RWPE2 (cell line): ENCODE results near the gene SLC10A4.

Experiments
- ATAC-seq: fragments of 200-7000 bp; cut with Tn5 transposase; 3 replicates; pipeline ENCODE4 v1.9.1; 2021; ENCODE audit warnings: low read depth
- DNase-seq: peaks from one replicate; pipeline ENCODE4 v3.0.0-alpha.2; 2020; ENCODE audit warnings: low spot score
- H3K27ac ChIP-seq: fragments of 450-650 bp; 2 replicates; pipeline ENCODE4 v1.5.1; 2017; ENCODE audit warnings: mild to moderate bottlenecking; ENCODE audit not compliant: poor library complexity, severe bottlenecking
- H3K27me3 ChIP-seq: fragments of 250-450 bp; sonication (Bioruptor Pico); 2 replicates; pipeline ENCODE4 v1.5.1; 2021; ENCODE audit warnings: mild to moderate bottlenecking, moderate library complexity; ENCODE audit not compliant: insufficient read depth, poor library complexity, severe bottlenecking
- H3K36me3 ChIP-seq: fragments of 250-450 bp; sonication (Bioruptor Pico); 2 replicates; pipeline ENCODE4 v1.5.1; 2020; ENCODE audit warnings: low read depth, mild to moderate bottlenecking, moderate library complexity
- H3K4me1 ChIP-seq: fragments of 250-450 bp; sonication (Bioruptor Pico); 2 replicates; pipeline ENCODE4 v1.5.1; 2021; ENCODE audit warnings: mild to moderate bottlenecking, moderate library complexity; ENCODE audit not compliant: insufficient read depth, poor library complexity, severe bottlenecking
- H3K4me3 ChIP-seq: fragments of 250-450 bp; sonication (Bioruptor Pico); 2 replicates; pipeline ENCODE4 v1.5.1; 2021; ENCODE audit warnings: mild to moderate bottlenecking, moderate library complexity; ENCODE audit not compliant: severe bottlenecking
- H3K9me3 ChIP-seq: fragments of 250-450 bp; sonication (Bioruptor Pico); 2 replicates; pipeline ENCODE4 v1.5.1; 2021; ENCODE audit warnings: mild to moderate bottlenecking, moderate library complexity; ENCODE audit not compliant: severe bottlenecking
- CTCF ChIP-seq: fragments of 450-650 bp; IDR thresholded peaks from one replicate; pipeline ENCODE4 v1.5.1; 2017; ENCODE audit warnings: mild to moderate bottlenecking, moderate library complexity; ENCODE audit not compliant: poor library complexity, severe bottlenecking

The SLC10A4 gene

DNA sequence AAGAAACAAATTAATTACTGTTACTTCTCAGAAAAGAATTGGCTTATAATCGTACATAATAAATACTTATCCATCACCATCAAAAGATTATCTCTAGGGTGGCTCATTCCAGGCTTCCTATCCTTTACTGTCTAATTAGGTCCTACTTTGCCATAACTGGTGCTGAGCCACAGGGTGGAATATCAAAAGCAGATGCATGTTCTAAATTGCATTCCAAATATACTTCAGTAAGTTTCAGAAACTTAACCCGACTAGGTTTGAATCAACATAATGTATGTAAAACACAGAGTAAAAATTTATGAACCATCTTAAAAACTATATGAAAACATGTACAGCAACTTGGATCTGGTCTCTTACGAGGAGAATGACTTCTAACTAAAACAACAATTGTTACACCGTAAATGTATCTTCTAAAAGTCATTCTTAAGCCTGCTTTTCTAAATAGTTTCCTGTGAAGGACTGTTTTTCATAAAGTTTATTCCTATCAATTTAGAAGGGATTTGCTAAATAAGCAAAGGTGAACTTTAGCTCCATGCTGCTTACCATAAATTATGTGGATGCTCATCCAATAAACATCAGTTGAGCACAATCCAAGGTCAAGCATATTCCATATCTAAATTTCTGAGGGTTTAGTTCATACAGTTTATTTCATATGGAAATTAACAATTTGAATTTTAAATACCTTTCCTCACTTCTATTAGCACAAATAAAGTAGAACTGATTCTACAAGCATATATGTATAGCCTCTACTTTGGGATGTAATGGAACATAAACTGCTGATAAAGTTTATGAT, 20.3 kb downstream of the SLC10A4 start:
- Histone ChIP-seq H3K27ac (no peak overlapping the region), H3K27me3 (no peaks in the 10 kb centered on the region), H3K36me3 (peaks cover 75% of the 10 kb centered on the region), H3K9me3 (no peaks in the 10 kb centered on the region), H3K4me1 (peaks cover 2% of the 10 kb centered on the region), H3K4me3 (no peak overlapping the region)
- TF ChIP-seq CTCF, result no peak
- DNase-seq (no peak), ATAC-seq (no peak)

GRCh38 chr4:48504026-48504330, 20.8 kb downstream of the SLC10A4 start:
- DNase-seq (no peak), ATAC-seq (no peak)
- Histone ChIP-seq H3K27me3 (no peaks in the 10 kb centered on the region), H3K27ac (no peak overlapping the region), H3K9me3 (no peaks in the 10 kb centered on the region), H3K4me1 (peaks cover 2% of the 10 kb centered on the region), H3K4me3 (no peak overlapping the region), H3K36me3 (peaks cover 73% of the 10 kb centered on the region)
- TF ChIP-seq CTCF, result no peak

GRCh38 chr4:48504352-48504751, 21.2 kb downstream of the SLC10A4 start:
- H3K36me3 ChIP-seq, result peaks cover 73% of the 10 kb centered on the region
- H3K9me3 ChIP-seq, result no peaks in the 10 kb centered on the region
- peaks cover 2% of the 10 kb centered on the region for H3K4me1 ChIP-seq
- no peak for TF ChIP-seq CTCF
- ATAC-seq (no peak), DNase-seq (no peak)
- no peaks in the 10 kb centered on the region for H3K27me3 ChIP-seq
- no peak overlapping the region for H3K27ac ChIP-seq
- no peak overlapping the region for H3K4me3 ChIP-seq

DNA sequence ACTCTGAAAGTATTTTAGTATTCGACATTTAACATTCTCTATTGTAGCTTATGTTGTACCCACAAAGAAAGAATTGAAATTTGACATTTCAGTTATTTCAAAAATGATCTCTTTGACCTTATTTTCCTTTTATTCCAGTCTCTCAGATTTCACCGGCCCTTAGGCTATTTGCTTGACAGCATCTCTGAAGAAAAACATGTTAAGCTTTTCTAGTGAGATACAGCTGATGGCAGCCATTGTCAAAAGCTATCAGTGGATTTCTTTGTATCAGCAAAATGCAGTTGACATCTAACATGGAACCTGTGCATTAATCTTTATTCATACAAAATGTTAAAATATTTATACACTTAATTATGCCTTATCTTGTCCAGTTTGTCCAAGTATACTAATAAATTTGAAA, 23.6 kb downstream of the SLC10A4 start:
- ATAC-seq (no peak), DNase-seq (no peak)
- H3K27ac ChIP-seq, result no peak overlapping the region
- TF ChIP-seq CTCF, result no peak
- peaks cover 2% of the 10 kb centered on the region for H3K4me1 ChIP-seq
- no peak overlapping the region for H3K4me3 ChIP-seq
- H3K9me3 ChIP-seq, result no peaks in the 10 kb centered on the region
- H3K27me3 ChIP-seq, result no peaks in the 10 kb centered on the region
- H3K36me3 ChIP-seq, result peaks cover 81% of the 10 kb centered on the region

DNA sequence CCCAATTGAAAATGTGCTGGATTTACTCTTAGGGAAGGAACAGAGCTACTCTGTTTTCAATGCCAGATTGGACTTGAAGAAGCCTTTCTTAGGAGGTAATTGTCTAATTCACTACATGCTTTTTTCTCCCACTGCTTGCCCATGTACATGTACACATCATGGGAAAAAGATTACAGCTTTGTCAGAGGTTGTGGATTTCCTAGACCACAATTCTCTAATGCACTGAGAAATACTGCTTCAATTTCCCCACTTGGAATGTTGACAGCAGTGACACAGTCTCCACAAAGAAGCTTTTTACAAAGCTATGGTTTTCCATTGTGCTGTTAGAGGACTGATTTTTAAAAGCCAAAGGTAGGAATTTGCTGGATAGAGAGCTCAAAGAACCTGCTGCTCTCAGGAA, 26.4 kb downstream of the SLC10A4 start:
- Histone ChIP-seq H3K9me3 (no peaks in the 10 kb centered on the region), H3K4me1 (peaks cover 2% of the 10 kb centered on the region), H3K36me3 (peaks cover 87% of the 10 kb centered on the region), H3K27me3 (no peaks in the 10 kb centered on the region), H3K4me3 (no peak overlapping the region), H3K27ac (no peak overlapping the region)
- TF ChIP-seq CTCF, result no peak
- DNase-seq (no peak), ATAC-seq (no peak)
